Measurements from ENCODE around the gene ALOX5.

DNA sequence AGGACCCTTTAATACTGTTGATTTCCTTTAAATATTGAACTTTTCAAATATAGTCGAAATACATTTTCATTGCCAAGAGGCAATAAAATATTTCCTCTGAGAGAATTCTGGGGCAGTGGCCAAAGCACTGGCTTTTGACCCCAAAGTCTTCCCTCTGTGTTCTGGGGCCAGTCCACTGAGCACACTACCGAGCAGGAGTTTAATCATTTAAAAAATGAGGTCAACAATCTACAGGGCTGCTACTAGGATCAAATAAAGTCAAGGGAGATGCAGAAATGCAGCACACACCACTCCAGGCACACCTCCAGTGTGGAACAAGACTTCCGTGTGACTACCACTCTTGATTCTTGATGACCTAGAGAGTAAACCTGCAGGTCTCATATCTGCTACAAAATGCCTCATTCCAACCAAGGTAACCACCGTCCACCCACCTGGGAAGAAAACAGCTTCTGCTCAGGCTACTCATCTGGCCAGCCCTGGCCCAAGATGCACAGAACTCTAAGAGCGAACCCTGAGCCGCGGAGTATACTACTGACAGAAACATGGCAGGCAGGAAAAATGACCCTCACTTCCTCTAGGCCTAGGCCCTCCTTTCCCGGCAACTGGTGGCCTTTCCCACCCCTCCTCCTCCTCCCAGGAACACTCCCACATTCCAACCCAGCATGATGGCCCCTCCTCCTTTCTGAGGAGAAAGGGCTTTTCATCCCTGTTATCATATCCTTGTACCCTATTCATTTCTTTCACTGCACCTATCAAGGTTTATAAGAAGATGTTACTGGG lies 97.7 kb downstream of the ALOX5 start:
- TF ChIP-seq, protein P1, sequence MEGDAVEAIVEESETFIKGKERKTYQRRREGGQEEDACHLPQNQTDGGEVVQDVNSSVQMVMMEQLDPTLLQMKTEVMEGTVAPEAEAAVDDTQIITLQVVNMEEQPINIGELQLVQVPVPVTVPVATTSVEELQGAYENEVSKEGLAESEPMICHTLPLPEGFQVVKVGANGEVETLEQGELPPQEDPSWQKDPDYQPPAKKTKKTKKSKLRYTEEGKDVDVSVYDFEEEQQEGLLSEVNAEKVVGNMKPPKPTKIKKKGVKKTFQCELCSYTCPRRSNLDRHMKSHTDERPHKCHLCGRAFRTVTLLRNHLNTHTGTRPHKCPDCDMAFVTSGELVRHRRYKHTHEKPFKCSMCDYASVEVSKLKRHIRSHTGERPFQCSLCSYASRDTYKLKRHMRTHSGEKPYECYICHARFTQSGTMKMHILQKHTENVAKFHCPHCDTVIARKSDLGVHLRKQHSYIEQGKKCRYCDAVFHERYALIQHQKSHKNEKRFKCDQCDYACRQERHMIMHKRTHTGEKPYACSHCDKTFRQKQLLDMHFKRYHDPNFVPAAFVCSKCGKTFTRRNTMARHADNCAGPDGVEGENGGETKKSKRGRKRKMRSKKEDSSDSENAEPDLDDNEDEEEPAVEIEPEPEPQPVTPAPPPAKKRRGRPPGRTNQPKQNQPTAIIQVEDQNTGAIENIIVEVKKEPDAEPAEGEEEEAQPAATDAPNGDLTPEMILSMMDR (IDR thresholded peaks at IDR 0.05), result no peak
- no peak for TF ChIP-seq POLR2A (IDR thresholded peaks at IDR 0.05)
